ENCODE measurements around the gene PEX5L. TPM values are rescaled to one million over a fixed set of nuclear protein-coding genes. Genes with fewer than 3 reads are reported as not detected.
A peak's percentile ranks its signal among the peaks of the same experiment; 100 is the strongest.

PEX5L gene
- total RNA-seq, 1 experiment from 2014 or later: 0.47 TPM

- no TSS peak for BruUV-seq (replicated peaks)
- no peak overlapping the region for H3K4me3 Mint-ChIP-seq (ENCODE audit: unreplicated experiment)
- ChIA-PET CTCF (interaction anchor here (1.5 kb wide), 1 partner anchor 517 kb away, joined by 5 read pairs; no protein-coding TSS in a partner anchor), POLR2A (interaction anchor here (0.6 kb wide), 1 partner anchor 38 kb away, joined by 3 read pairs; no protein-coding TSS in a partner anchor)
- no peaks in the 10 kb centered on the region for H3K27me3 Mint-ChIP-seq (ENCODE audit: insufficient read depth, unreplicated experiment)
- H3K27ac Mint-ChIP-seq (ENCODE audit: low read depth, unreplicated experiment): no peak overlapping the region
- H3K36me3 Mint-ChIP-seq (ENCODE audit: insufficient read depth, unreplicated experiment): no peaks in the 10 kb centered on the region
- no peak for TF ChIP-seq CTCF (IDR thresholded peaks at IDR 0.05; ENCODE audit: unreplicated experiment)
- no peak for DNase-seq (ENCODE audit: unreplicated experiment)
- intact Hi-C loops (cut with micrococcal nuclease): no loop called here
- H3K4me1 Mint-ChIP-seq (ENCODE audit: insufficient read depth, unreplicated experiment): no peaks in the 10 kb centered on the region
- H3K9me3 Mint-ChIP-seq (ENCODE audit: unreplicated experiment): peaks cover 7% of the 10 kb centered on the region
These were observed 41.9 kb upstream of the PEX5L start for GRCh38 chr3:180078592-180078991.

- intact Hi-C loops (cut with micrococcal nuclease): no loop called here
- no peak for TF ChIP-seq CTCF (IDR thresholded peaks at IDR 0.05; ENCODE audit: unreplicated experiment)
- peak; percentile 3 for DNase-seq (ENCODE audit: unreplicated experiment)
- no peaks in the 10 kb centered on the region for H3K9me3 Mint-ChIP-seq (ENCODE audit: unreplicated experiment)
- ChIA-PET CTCF (interaction anchor here (0.7 kb wide), 1 partner anchor 104 kb away, joined by 3 read pairs; no protein-coding TSS in a partner anchor), POLR2A (no interaction called here)
- H3K27me3 Mint-ChIP-seq (ENCODE audit: insufficient read depth, unreplicated experiment): no peaks in the 10 kb centered on the region
- H3K4me1 Mint-ChIP-seq (ENCODE audit: insufficient read depth, unreplicated experiment): no peaks in the 10 kb centered on the region
- no peaks in the 10 kb centered on the region for H3K36me3 Mint-ChIP-seq (ENCODE audit: insufficient read depth, unreplicated experiment)
- no peak overlapping the region for H3K4me3 Mint-ChIP-seq (ENCODE audit: unreplicated experiment)
- no peak overlapping the region for H3K27ac Mint-ChIP-seq (ENCODE audit: low read depth, unreplicated experiment)
- no TSS peak for BruUV-seq (replicated peaks)
These were observed 36.8 kb upstream of the PEX5L start for GRCh38 chr3:180073561-180073960.

GRCh38 chr3:180072786-180073185 lies 36.0 kb upstream of the PEX5L start:
- DNase-seq (ENCODE audit: unreplicated experiment): no peak
- H3K9me3 Mint-ChIP-seq (ENCODE audit: unreplicated experiment): no peaks in the 10 kb centered on the region
- no peak overlapping the region for H3K4me3 Mint-ChIP-seq (ENCODE audit: unreplicated experiment)
- H3K27me3 Mint-ChIP-seq (ENCODE audit: insufficient read depth, unreplicated experiment): no peaks in the 10 kb centered on the region
- no peaks in the 10 kb centered on the region for H3K4me1 Mint-ChIP-seq (ENCODE audit: insufficient read depth, unreplicated experiment)
- no peak for TF ChIP-seq CTCF (IDR thresholded peaks at IDR 0.05; ENCODE audit: unreplicated experiment)
- intact Hi-C loops (cut with micrococcal nuclease): no loop called here
- H3K27ac Mint-ChIP-seq (ENCODE audit: low read depth, unreplicated experiment): no peak overlapping the region
- BruUV-seq (replicated peaks): no TSS peak
- CTCF ChIA-PET: interaction anchor here (0.7 to 0.9 kb wide), 2 partner anchors 12 to 105 kb away, joined by 3 to 4 read pairs; no protein-coding TSS in a partner anchor
- no peaks in the 10 kb centered on the region for H3K36me3 Mint-ChIP-seq (ENCODE audit: insufficient read depth, unreplicated experiment)
- POLR2A ChIA-PET: no interaction called here

GRCh38 chr3:180070925-180071324 lies 34.2 kb upstream of the PEX5L start:
- H3K9me3 Mint-ChIP-seq (ENCODE audit: unreplicated experiment): no peaks in the 10 kb centered on the region
- no peaks in the 10 kb centered on the region for H3K27me3 Mint-ChIP-seq (ENCODE audit: insufficient read depth, unreplicated experiment)
- no peak overlapping the region for H3K4me3 Mint-ChIP-seq (ENCODE audit: unreplicated experiment)
- no peak for TF ChIP-seq CTCF (IDR thresholded peaks at IDR 0.05; ENCODE audit: unreplicated experiment)
- intact Hi-C loops (cut with micrococcal nuclease): no loop called here
- CTCF ChIA-PET: interaction anchor here (1.1 kb wide), 1 partner anchor 259 kb away, joined by 3 read pairs; no protein-coding TSS in a partner anchor
- POLR2A ChIA-PET: interaction anchor here (0.6 kb wide), 1 partner anchor 172 kb away, joined by 3 read pairs; no protein-coding TSS in a partner anchor
- no TSS peak for BruUV-seq (replicated peaks)
- H3K4me1 Mint-ChIP-seq (ENCODE audit: insufficient read depth, unreplicated experiment): no peaks in the 10 kb centered on the region
- DNase-seq (ENCODE audit: unreplicated experiment): no peak
- H3K27ac Mint-ChIP-seq (ENCODE audit: low read depth, unreplicated experiment): no peak overlapping the region
- no peaks in the 10 kb centered on the region for H3K36me3 Mint-ChIP-seq (ENCODE audit: insufficient read depth, unreplicated experiment)

All from MCF 10A (cell line).